Measurements from ENCODE around the gene CTNNBL1.

Gene CTNNBL1

DNA sequence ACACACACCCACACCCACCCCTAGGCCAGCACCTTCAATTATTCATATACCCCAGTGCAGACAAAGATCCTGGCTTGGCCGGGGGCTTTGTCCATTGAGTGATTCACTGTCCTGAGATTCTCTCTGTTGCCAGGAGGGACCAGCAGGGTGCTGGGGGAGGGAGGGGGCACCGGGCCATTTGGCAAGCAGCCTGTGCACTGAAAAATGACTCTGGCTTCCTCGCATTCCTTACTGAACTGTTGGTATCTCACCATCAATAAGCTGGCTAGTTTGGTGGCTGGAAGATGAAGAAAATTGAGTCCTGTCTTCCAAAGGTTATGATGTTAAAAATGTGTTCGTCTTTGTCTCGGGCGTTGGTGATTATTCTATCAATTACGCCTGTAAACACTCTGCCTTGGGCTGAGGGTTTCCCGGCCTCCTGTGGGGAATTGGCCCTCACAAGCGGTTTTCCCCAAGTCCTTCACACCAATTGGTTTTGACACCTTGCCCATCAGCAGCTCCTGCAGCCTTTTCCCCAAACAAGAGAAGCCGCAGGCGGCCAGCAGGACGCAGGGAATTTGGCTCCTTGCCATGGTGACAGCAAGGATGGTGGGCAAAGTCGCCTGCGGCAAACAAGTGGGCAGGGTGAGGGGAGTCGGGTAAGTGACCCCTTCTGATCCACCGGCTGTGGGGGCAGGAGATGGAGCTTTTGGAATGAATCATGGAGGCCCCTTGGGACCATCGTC, 214.0 kb downstream of the CTNNBL1 start:
- Histone ChIP-seq H3K27ac (no peak overlapping the region), H3K36me3 (ENCODE audit: insufficient read depth) (no peaks in the 10 kb centered on the region), H3K9ac (no peak overlapping the region), H2AFZ (ENCODE audit: low read depth) (no peak overlapping the region), H3K4me1 (ENCODE audit: low read depth, poor library complexity, severe bottlenecking) (no peaks in the 10 kb centered on the region), H3K27me3 (ENCODE audit: insufficient read depth, low read depth) (peaks cover 39% of the 10 kb centered on the region), H3K79me2 (ENCODE audit: insufficient read depth, low read depth) (no peaks in the 10 kb centered on the region), H3K4me3 (IDR thresholded peaks at IDR 0.05; ENCODE audit: insufficient read depth, low read depth, low read length) (no peak overlapping the region), H4K20me1 (ENCODE audit: insufficient read depth) (no peaks in the 10 kb centered on the region), H3K4me2 (no peak overlapping the region)
- TF ChIP-seq, protein P1, sequence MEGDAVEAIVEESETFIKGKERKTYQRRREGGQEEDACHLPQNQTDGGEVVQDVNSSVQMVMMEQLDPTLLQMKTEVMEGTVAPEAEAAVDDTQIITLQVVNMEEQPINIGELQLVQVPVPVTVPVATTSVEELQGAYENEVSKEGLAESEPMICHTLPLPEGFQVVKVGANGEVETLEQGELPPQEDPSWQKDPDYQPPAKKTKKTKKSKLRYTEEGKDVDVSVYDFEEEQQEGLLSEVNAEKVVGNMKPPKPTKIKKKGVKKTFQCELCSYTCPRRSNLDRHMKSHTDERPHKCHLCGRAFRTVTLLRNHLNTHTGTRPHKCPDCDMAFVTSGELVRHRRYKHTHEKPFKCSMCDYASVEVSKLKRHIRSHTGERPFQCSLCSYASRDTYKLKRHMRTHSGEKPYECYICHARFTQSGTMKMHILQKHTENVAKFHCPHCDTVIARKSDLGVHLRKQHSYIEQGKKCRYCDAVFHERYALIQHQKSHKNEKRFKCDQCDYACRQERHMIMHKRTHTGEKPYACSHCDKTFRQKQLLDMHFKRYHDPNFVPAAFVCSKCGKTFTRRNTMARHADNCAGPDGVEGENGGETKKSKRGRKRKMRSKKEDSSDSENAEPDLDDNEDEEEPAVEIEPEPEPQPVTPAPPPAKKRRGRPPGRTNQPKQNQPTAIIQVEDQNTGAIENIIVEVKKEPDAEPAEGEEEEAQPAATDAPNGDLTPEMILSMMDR (conservative IDR thresholded peaks at IDR 0.05; ENCODE audit: low read depth, low read length) = no peak

DNA sequence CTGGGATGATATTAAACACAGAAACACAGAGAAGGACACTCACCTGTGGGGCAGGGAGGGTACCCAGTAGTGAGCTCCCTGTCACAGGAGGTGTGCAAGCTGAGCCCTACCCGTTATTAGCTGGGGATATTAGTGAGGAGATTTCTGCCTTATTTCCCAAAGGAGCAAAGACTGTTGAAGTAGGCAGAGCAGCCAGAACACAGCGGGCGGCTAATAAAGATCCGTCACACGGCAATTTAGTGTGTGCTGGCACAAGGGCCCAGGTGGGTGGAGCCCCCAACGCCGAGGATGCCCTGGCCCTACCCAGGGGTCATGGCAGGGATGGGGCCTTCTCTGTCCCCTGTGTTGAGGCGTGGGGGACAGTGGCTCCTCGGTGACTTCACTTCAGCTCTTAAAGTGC, 217.4 kb downstream of the CTNNBL1 start:
- Histone ChIP-seq H3K4me2 (no peak overlapping the region), H4K20me1 (ENCODE audit: insufficient read depth) (no peaks in the 10 kb centered on the region), H3K27ac (no peak overlapping the region), H3K36me3 (ENCODE audit: insufficient read depth) (no peaks in the 10 kb centered on the region), H3K27me3 (ENCODE audit: insufficient read depth, low read depth) (peaks cover 33% of the 10 kb centered on the region), H2AFZ (ENCODE audit: low read depth) (no peak overlapping the region), H3K4me3 (IDR thresholded peaks at IDR 0.05; ENCODE audit: insufficient read depth, low read depth, low read length) (no peak overlapping the region), H3K9ac (no peak overlapping the region), H3K79me2 (ENCODE audit: insufficient read depth, low read depth) (no peaks in the 10 kb centered on the region), H3K4me1 (ENCODE audit: low read depth, poor library complexity, severe bottlenecking) (no peaks in the 10 kb centered on the region)
- TF ChIP-seq, protein P1 (conservative IDR thresholded peaks at IDR 0.05; ENCODE audit: low read depth, low read length) = no peak

DNA sequence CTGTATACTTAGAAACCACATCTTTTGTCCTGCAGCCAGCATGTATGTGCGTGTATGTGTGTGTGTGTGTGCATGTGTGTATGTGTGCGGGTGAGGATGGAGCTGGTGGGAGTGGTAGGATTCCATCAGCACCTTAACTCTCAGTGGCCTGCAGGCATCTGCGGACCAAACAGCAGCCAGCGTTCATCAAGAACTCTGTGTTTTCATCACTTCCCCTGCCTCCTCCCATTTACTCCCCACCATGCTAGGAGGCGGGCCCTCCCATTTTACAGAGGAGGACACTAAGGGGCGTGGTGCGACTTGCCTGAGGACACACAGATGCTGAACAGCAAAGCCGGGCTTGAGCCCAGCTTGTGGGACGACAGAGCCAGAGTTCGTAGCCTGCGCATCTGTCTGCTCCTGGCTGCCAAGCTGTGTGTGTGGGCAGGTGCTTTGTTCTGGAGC, 218.0 kb downstream of the CTNNBL1 start:
- TF ChIP-seq, protein P1 (conservative IDR thresholded peaks at IDR 0.05; ENCODE audit: low read depth, low read length) = no peak
- H3K36me3 ChIP-seq (ENCODE audit: insufficient read depth) = no peaks in the 10 kb centered on the region
- H3K4me3 ChIP-seq (IDR thresholded peaks at IDR 0.05; ENCODE audit: insufficient read depth, low read depth, low read length) = no peak overlapping the region
- no peak overlapping the region for H3K9ac ChIP-seq
- no peaks in the 10 kb centered on the region for H4K20me1 ChIP-seq (ENCODE audit: insufficient read depth)
- H3K27ac ChIP-seq = no peak overlapping the region
- no peak overlapping the region for H3K4me2 ChIP-seq
- no peaks in the 10 kb centered on the region for H3K79me2 ChIP-seq (ENCODE audit: insufficient read depth, low read depth)
- peaks cover 37% of the 10 kb centered on the region for H3K27me3 ChIP-seq (ENCODE audit: insufficient read depth, low read depth)
- no peak overlapping the region for H2AFZ ChIP-seq (ENCODE audit: low read depth)
- H3K4me1 ChIP-seq (ENCODE audit: low read depth, poor library complexity, severe bottlenecking) = no peaks in the 10 kb centered on the region

DNA sequence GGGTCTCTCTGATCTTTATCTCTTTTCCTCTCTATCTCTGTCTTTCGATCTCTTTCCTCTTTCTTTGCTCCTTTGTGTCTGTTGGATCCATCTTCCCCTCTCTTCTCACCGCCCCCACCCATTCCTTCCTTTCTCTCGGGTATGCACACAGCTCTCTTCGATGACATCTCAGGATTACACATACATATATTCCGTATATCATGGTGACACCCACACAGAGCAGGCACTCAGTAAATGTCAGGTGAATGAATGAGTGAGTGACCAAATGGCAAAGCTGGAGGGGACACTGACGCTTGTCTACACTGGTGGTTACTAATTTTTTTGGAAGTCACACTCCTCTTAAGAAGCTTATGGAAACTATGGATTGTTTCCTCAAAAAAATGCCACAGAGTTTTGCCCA, 219.0 kb downstream of the CTNNBL1 start:
- Histone ChIP-seq H3K4me1 (ENCODE audit: low read depth, poor library complexity, severe bottlenecking) (no peaks in the 10 kb centered on the region), H3K4me2 (no peak overlapping the region), H3K27me3 (ENCODE audit: insufficient read depth, low read depth) (peaks cover 39% of the 10 kb centered on the region), H3K36me3 (ENCODE audit: insufficient read depth) (no peaks in the 10 kb centered on the region), H3K27ac (no peak overlapping the region), H3K79me2 (ENCODE audit: insufficient read depth, low read depth) (no peaks in the 10 kb centered on the region), H3K4me3 (IDR thresholded peaks at IDR 0.05; ENCODE audit: insufficient read depth, low read depth, low read length) (no peak overlapping the region), H2AFZ (ENCODE audit: low read depth) (no peak overlapping the region), H4K20me1 (ENCODE audit: insufficient read depth) (no peaks in the 10 kb centered on the region), H3K9ac (no peak overlapping the region)
- TF ChIP-seq, protein P1 (conservative IDR thresholded peaks at IDR 0.05; ENCODE audit: low read depth, low read length) = no peak
